WTC11 (cell line): ENCODE data around the gene SLC6A18. TPM values are rescaled to one million over a fixed set of nuclear protein-coding genes. Genes with fewer than 3 reads are reported as not detected.

Experiments
- ATAC-seq: fragments of 200-7000 bp; cut with Tn5 transposase; 2 replicates; pipeline ENCODE4 v1.10.0; 2021; ENCODE audit warnings: mild to moderate bottlenecking, moderate library complexity
- CTCF ChIA-PET: fragments of 300-600 bp; sonication (Branson Sonifier 250); formaldehyde crosslinking; loops from one replicate; lab custom pipeline; 2021; ENCODE audit warnings: antibody characterized with exemption; lab: Charles Lee
- POLR2A ChIA-PET: fragments of 350-600 bp; sonication (Branson Sonifier 250); formaldehyde crosslinking; loops from one replicate; lab custom pipeline; 2021; ENCODE audit warnings: antibody characterized with exemption; lab: Charles Lee
- DNase-seq: peaks from one replicate; pipeline ENCODE4 v3.0.0; 2021; ENCODE audit warnings: low spot score
- H3K27ac Mint-ChIP-seq: 2 replicates; pipeline ENCODE4 v1.8.0; 2021; ENCODE audit warnings: mixed read lengths
- H3K27me3 Mint-ChIP-seq: 2 replicates; pipeline ENCODE4 v1.8.0; 2021; ENCODE audit warnings: low read depth, mild to moderate bottlenecking, moderate library complexity, mixed read lengths
- H3K36me3 Mint-ChIP-seq: 2 replicates; pipeline ENCODE4 v1.8.0; 2021; ENCODE audit warnings: mixed read lengths
- H3K4me1 Mint-ChIP-seq: 2 replicates; pipeline ENCODE4 v1.8.0; 2022; ENCODE audit warnings: mixed read lengths
- H3K4me3 Mint-ChIP-seq: 2 replicates; pipeline ENCODE4 v1.8.0; 2021; ENCODE audit warnings: mild to moderate bottlenecking, moderate library complexity, mixed read lengths
- H3K9me3 Mint-ChIP-seq: 2 replicates; pipeline ENCODE4 v1.8.0; 2021; ENCODE audit warnings: mixed read lengths
- ATF3 ChIP-seq: sonication (generic); formaldehyde crosslinking; conservative IDR thresholded peaks from 2 replicates; pipeline ENCODE4 v1.8.1; 2022; ENCODE audit warnings: mild to moderate bottlenecking, missing genetic modification reagents
- ATF6 ChIP-seq: sonication (generic); formaldehyde crosslinking; IDR thresholded peaks from 2 replicates; pipeline ENCODE4 v1.8.1; 2023; ENCODE audit warnings: mild to moderate bottlenecking, missing genetic modification reagents
- ELF4 ChIP-seq: sonication (generic); formaldehyde crosslinking; IDR thresholded peaks from 2 replicates; pipeline ENCODE4 v1.8.1; 2022; ENCODE audit warnings: low read depth, mild to moderate bottlenecking, moderate library complexity, missing genetic modification reagents
- EMX1 ChIP-seq: fragments of 250-450 bp; sonication (Bioruptor Pico); IDR thresholded peaks from 2 replicates; pipeline ENCODE4 v1.8.0; 2021; ENCODE audit warnings: mild to moderate bottlenecking
- ETV6 ChIP-seq: sonication (generic); formaldehyde crosslinking; IDR thresholded peaks from 2 replicates; pipeline ENCODE4 v1.8.1; 2022; ENCODE audit warnings: mild to moderate bottlenecking, missing genetic modification reagents
- GRHL2 ChIP-seq: fragments of 250-450 bp; sonication (Bioruptor Pico); IDR thresholded peaks from 2 replicates; pipeline ENCODE4 v1.8.0; 2022; ENCODE audit warnings: mild to moderate bottlenecking, moderate library complexity; ENCODE audit not compliant: insufficient replicate concordance, severe bottlenecking
- HMGA2 ChIP-seq: fragments of 250-450 bp; sonication (Bioruptor Pico); IDR thresholded peaks from 2 replicates; pipeline ENCODE4 v1.4.0; 2021; ENCODE audit warnings: mild to moderate bottlenecking, moderate library complexity
- HMGXB4 ChIP-seq: sonication (generic); formaldehyde crosslinking; IDR thresholded peaks from 2 replicates; pipeline ENCODE4 v1.8.1; 2023; ENCODE audit warnings: mild to moderate bottlenecking, moderate library complexity, missing genetic modification reagents
- JAZF1 ChIP-seq: fragments of 250-450 bp; sonication (Bioruptor Pico); IDR thresholded peaks from 2 replicates; pipeline ENCODE4 v1.9.0; 2021; ENCODE audit warnings: moderate library complexity, mild to moderate bottlenecking, inconsistent platforms
- JUN ChIP-seq: sonication (generic); formaldehyde crosslinking; IDR thresholded peaks from 2 replicates; pipeline ENCODE4 v1.8.0; 2023; ENCODE audit warnings: mild to moderate bottlenecking, missing genetic modification reagents
- MXD4 ChIP-seq: fragments of 250-450 bp; sonication (Bioruptor Pico); IDR thresholded peaks from 2 replicates; pipeline ENCODE4 v1.8.0; 2021; ENCODE audit warnings: mild to moderate bottlenecking, moderate library complexity, borderline replicate concordance
- NFATC4 ChIP-seq: fragments of 250-450 bp; sonication (Bioruptor Pico); IDR thresholded peaks from 2 replicates; pipeline ENCODE4 v1.9.0; 2021; ENCODE audit warnings: mild to moderate bottlenecking
- NR1H2 ChIP-seq: sonication (generic); formaldehyde crosslinking; IDR thresholded peaks from 2 replicates; pipeline ENCODE4 v1.9.0; 2021; ENCODE audit warnings: mild to moderate bottlenecking, moderate library complexity, missing genetic modification reagents
- OVOL2 ChIP-seq: fragments of 250-450 bp; sonication (Bioruptor Pico); IDR thresholded peaks from 2 replicates; pipeline ENCODE4 v1.9.0; 2021; ENCODE audit warnings: mild to moderate bottlenecking, borderline replicate concordance
- TCF7 ChIP-seq: sonication (generic); formaldehyde crosslinking; IDR thresholded peaks from 2 replicates; pipeline ENCODE4 v1.8.0; 2022; ENCODE audit warnings: mild to moderate bottlenecking, low read depth, missing genetic modification reagents, moderate library complexity
- TEAD4 ChIP-seq: sonication (generic); formaldehyde crosslinking; IDR thresholded peaks from 2 replicates; pipeline ENCODE4 v1.8.0; 2022; ENCODE audit warnings: mild to moderate bottlenecking, missing genetic modification reagents
- TP53 ChIP-seq: sonication (generic); formaldehyde crosslinking; IDR thresholded peaks from 2 replicates; pipeline ENCODE4 v1.8.1; 2023; ENCODE audit warnings: mild to moderate bottlenecking, missing genetic modification reagents
- ZBTB21 ChIP-seq: sonication (generic); formaldehyde crosslinking; IDR thresholded peaks from 2 replicates; pipeline ENCODE4 v1.8.1; 2023; ENCODE audit warnings: mild to moderate bottlenecking, missing genetic modification reagents, borderline replicate concordance
- ZBTB43 ChIP-seq: sonication (generic); formaldehyde crosslinking; IDR thresholded peaks from 2 replicates; pipeline ENCODE4 v1.8.1; 2023; ENCODE audit warnings: mild to moderate bottlenecking, missing genetic modification reagents
- ZNF121 ChIP-seq: sonication (generic); formaldehyde crosslinking; IDR thresholded peaks from 2 replicates; pipeline ENCODE4 v1.8.0; 2023; ENCODE audit warnings: missing genetic modification reagents
- ZNF263 ChIP-seq: sonication (generic); formaldehyde crosslinking; IDR thresholded peaks from 2 replicates; pipeline ENCODE4 v1.8.1; 2022; ENCODE audit warnings: low read depth, mild to moderate bottlenecking, moderate library complexity, missing genetic modification reagents
- ZNF396 ChIP-seq: fragments of 250-450 bp; sonication (Bioruptor Pico); IDR thresholded peaks from 2 replicates; pipeline ENCODE4 v1.8.0; 2021; ENCODE audit warnings: mild to moderate bottlenecking, moderate library complexity, borderline replicate concordance
- ZNF671 ChIP-seq: fragments of 250-450 bp; sonication (Bioruptor Pico); IDR thresholded peaks from 2 replicates; pipeline ENCODE4 v1.8.0; 2021; ENCODE audit warnings: mild to moderate bottlenecking
- total RNA-seq: library from RNA; stranded (reverse); gene quantifications from 3 replicates; pipeline ENCODE4 v1.2.3, GENCODE V29; 2021

Gene SLC6A18
- total RNA-seq, 1 experiment from 2014 or later, result not detected

- POLR2A ChIA-PET, result no interaction called here
- Mint-ChIP-seq H3K36me3 (no peaks in the 10 kb centered on the region), H3K4me3 (no peak overlapping the region), H3K4me1 (no peaks in the 10 kb centered on the region), H3K9me3 (peaks cover 8% of the 10 kb centered on the region), H3K27me3 (no peaks in the 10 kb centered on the region; the same call in 1 of the 2 replicates), H3K27ac (no peak overlapping the region)
- ATAC-seq (no peak), DNase-seq (peak; percentile 9)
- CTCF ChIA-PET, result interaction anchor here (1.5 kb wide), 1 partner anchor 30 kb away, joined by 4 read pairs; no protein-coding TSS in a partner anchor
- TF ChIP-seq OVOL2 (CRISPR knock-in tag) (no peak), ETV6 (CRISPR knock-in tag) (no peak), ELF4 (CRISPR knock-in tag) (no peak), HMGA2 (CRISPR knock-in tag) (no peak), ZNF263 (no peak), MXD4 (no peak), ZNF671 (CRISPR knock-in tag) (no peak), NFATC4 (CRISPR knock-in tag) (no peak), NR1H2 (CRISPR knock-in tag) (no peak), GRHL2 (CRISPR knock-in tag) (no peak), TP53 (CRISPR knock-in tag) (no peak), ATF6 (no peak), JAZF1 (CRISPR knock-in tag) (no peak), HMGXB4 (CRISPR knock-in tag) (no peak), TCF7 (no peak), EMX1 (CRISPR knock-in tag) (no peak), ATF3 (no peak), ZBTB21 (CRISPR knock-in tag) (no peak)
These were observed 11.5 kb upstream of the SLC6A18 start for GRCh38 chr5:1213508-1214162.

- Mint-ChIP-seq H3K9me3 (peaks cover 8% of the 10 kb centered on the region), H3K36me3 (no peaks in the 10 kb centered on the region), H3K27me3 (no peaks in the 10 kb centered on the region; the same call in 1 of the 2 replicates), H3K4me1 (no peaks in the 10 kb centered on the region), H3K4me3 (no peak overlapping the region), H3K27ac (no peak overlapping the region)
- ChIA-PET CTCF (interaction anchor here (1.5 kb wide), 1 partner anchor 31 kb away, joined by 4 read pairs; no protein-coding TSS in a partner anchor), POLR2A (no interaction called here)
- TF ChIP-seq JUN (CRISPR knock-in tag) (no peak), TEAD4 (CRISPR knock-in tag) (no peak), ZNF396 (CRISPR knock-in tag) (no peak), ZBTB43 (no peak), ZNF121 (CRISPR knock-in tag) (no peak)
- no peak for ATAC-seq
- peak; percentile 6 for DNase-seq
These were observed 10.8 kb upstream of the SLC6A18 start for GRCh38 chr5:1214163-1214935.
